Urinary bladder (tissue), 4 donors: ENCODE data around the gene HUS1B. TPM values are rescaled to one million over a fixed set of nuclear protein-coding genes. Genes with fewer than 3 reads are reported as not detected.
A peak's percentile ranks its signal among the peaks of the same experiment; 100 is the strongest.
"Not testable (repeated sequence)": the region's sequence is repeated elsewhere in the genome, so short reads cannot be mapped to it uniquely, and the experiment has no call there.

ENCODE experiments used
- DNase-seq: peaks from one replicate; pipeline ENCODE4 v3.0.0-alpha.2; 2015; ENCODE audit errors: extremely low spot score
- H3K27ac ChIP-seq: one replicate; pipeline ENCODE4 v1.5.1; 2013; ENCODE audit warnings: low read depth, mild to moderate bottlenecking, moderate library complexity
- H3K36me3 ChIP-seq: one replicate; pipeline ENCODE4 v1.6.1; 2013; ENCODE audit warnings: mild to moderate bottlenecking, moderate library complexity; ENCODE audit not compliant: insufficient read depth
- H3K4me1 ChIP-seq: one replicate; pipeline ENCODE4 v1.6.1; 2013; ENCODE audit warnings: mild to moderate bottlenecking, moderate library complexity; ENCODE audit not compliant: insufficient read depth
- H3K4me3 ChIP-seq: one replicate; pipeline ENCODE4 v1.5.1; 2013; ENCODE audit warnings: low read depth, low read length
- WGBS: extraction: QIAGEN DNeasy Blood & Tissue Kit; methylation state at CpG from one replicate; pipeline ENCODE4 v1.1.7; 2013; 5-methylcytosine and 5-hydroxymethylcytosine counted together
- polyA plus RNA-seq: library from polyadenylated mRNA; stranded (reverse); fragments of 200-250 nt; gene quantifications from one replicate; pipeline ENCODE4 v1.2.3, GENCODE V29; 2013
- total RNA-seq: library from RNA; depleted of rRNA; stranded (reverse); fragments of >200 nt; gene quantifications from one replicate; pipeline ENCODE4 v1.2.3, GENCODE V29; 2014
- donor health status: healthy with polysubstance abuse.
- donor health status: healthy.

Gene HUS1B
- 2.2 TPM for total RNA-seq
- 0.34 TPM for polyA plus RNA-seq

DNA sequence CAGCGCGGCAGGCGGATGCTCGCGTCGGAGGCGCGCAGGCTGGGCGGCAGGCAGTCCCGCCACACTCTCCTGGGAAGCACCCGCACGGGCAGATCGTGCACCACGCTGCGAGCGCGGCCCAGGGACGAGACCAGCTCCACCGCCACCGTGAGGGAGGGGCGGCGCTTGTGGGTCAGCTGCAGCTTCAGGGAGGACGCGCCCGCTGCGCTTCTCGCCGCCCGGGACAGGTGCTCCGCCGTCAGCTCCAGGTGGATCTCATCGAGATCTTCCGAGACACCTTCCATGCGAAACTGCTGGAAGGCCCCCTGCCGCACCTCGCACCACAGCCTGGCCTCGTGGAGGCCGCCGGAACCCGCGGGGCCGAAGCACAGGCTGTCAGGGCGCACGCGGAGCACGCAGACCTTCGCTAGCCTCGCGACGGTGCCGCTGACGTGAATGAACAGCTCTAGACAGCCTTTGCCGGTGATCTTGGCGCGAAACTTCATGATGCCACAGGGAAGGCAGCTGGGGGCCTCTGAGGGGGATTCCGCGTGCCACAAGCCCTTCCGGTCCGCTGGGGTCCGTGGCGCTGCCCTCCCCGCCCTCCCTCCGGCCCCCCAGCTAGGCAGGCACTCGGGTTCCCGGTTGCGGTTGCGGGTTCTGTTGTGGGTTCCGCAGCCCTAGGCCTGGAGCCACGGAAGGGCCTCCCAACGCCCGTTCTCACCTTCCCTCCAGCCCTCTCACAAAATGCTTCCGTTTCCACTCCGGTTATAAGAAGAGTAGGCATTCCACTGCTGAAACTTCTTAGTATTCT, at the start of gene HUS1B:
Gene HUS1B (minus strand): TSS at position 641 of the 793 bp plus-strand sequence. CDS start 156 bp downstream, at position 485.
- DNase-seq: no peak
- peaks cover 3% of the 10 kb centered on the region for H3K36me3 ChIP-seq
- H3K4me1 ChIP-seq: no peaks in the 10 kb centered on the region
- H3K27ac ChIP-seq: no peak within 1 kb of the TSS
- 97% methylated on average over 73 of the region's 73 CpGs for WGBS
- H3K4me3 ChIP-seq: no peak within 1 kb of the TSS

- no peak overlapping the region for H3K4me3 ChIP-seq
- 87% methylated on average over 6 of the region's 6 CpGs for WGBS
- H3K27ac ChIP-seq: no peak overlapping the region
- DNase-seq: no peak
- no peaks in the 10 kb centered on the region for H3K4me1 ChIP-seq
- H3K36me3 ChIP-seq: no peaks in the 10 kb centered on the region
Observed at GRCh38 chr6:706146-706545, 49.2 kb upstream of the HUS1B start.

DNA sequence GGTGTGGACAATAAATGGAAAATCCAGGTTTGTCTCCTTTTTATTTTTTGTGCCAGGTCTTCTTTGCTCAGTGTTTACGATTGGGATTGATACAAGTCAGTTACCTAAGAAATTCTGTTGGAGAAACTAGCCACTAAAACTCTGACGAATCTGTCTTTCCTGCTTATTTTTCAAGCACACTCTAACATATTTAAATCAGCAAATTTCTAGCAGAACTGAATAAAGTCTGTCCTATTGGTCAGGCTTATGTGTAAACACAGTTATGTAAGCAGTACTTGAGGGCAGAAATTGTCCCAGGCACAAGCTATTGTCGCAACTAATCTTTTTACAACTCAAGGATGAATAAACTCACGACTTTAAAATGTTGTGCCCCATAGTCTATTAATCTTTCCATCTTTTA, 48.1 kb upstream of the HUS1B start:
- H3K4me1 ChIP-seq: no peaks in the 10 kb centered on the region
- DNase-seq: no peak
- H3K36me3 ChIP-seq: no peaks in the 10 kb centered on the region
- 50% methylated on average over 4 of the region's 4 CpGs for WGBS
- no peak overlapping the region for H3K4me3 ChIP-seq
- no peak overlapping the region for H3K27ac ChIP-seq

DNA sequence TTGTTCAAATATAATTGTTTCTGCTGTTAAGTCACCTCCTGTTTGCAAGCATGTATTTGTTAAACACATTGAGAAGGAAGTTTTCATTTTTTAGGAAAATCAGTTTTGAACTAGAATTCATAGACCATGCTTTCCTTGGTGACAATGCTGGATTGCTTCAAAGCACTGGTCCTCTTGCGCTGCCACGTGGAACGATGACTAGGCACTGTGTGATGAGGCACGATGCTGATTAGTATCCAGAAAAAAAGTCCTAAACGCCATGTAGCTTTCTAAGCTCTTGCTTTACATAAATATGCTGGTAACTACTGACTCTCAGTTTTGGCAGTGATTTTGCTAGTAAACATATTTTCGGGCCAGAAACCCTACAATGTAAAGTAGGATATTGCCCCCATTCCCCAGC, 47.1 kb upstream of the HUS1B start:
- H3K36me3 ChIP-seq: no peaks in the 10 kb centered on the region
- H3K4me1 ChIP-seq: no peaks in the 10 kb centered on the region
- no peak for DNase-seq
- H3K4me3 ChIP-seq: no peak overlapping the region
- 67% methylated on average over 6 of the region's 6 CpGs for WGBS
- H3K27ac ChIP-seq: no peak overlapping the region

DNA sequence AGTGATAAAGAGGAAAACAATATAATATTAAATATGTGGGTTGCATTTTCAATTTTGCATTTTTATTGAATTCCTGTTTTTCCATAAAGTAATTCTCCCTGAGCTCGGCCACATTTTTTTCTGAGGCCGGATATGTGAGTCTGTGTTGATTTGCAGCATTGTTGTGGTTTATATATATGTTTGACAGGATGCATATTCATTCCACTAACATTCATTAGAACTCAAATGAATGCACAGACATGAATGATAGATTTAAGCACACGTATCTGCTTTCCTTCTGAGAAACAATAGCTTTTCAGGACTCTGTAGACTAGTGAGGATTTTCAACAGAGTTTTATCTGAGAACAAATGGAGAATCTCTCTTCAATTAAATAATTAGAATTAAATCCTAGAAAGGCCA, 46.7 kb upstream of the HUS1B start:
- no peak overlapping the region for H3K4me3 ChIP-seq
- no peak for DNase-seq
- WGBS: 80% methylated on average over 3 of the region's 3 CpGs
- H3K36me3 ChIP-seq: no peaks in the 10 kb centered on the region
- no peak overlapping the region for H3K27ac ChIP-seq
- H3K4me1 ChIP-seq: no peaks in the 10 kb centered on the region

GRCh38 chr6:701700-702479, 45.0 kb upstream of the HUS1B start:
- no peaks in the 10 kb centered on the region for H3K36me3 ChIP-seq
- no peaks in the 10 kb centered on the region for H3K4me1 ChIP-seq
- DNase-seq: no peak
- no peak overlapping the region for H3K4me3 ChIP-seq
- WGBS: 59% methylated on average over 11 of the region's 11 CpGs
- no peak overlapping the region for H3K27ac ChIP-seq

GRCh38 chr6:701215-701614, 44.3 kb upstream of the HUS1B start:
- no peak overlapping the region for H3K4me3 ChIP-seq
- no peaks in the 10 kb centered on the region for H3K4me1 ChIP-seq
- no peaks in the 10 kb centered on the region for H3K36me3 ChIP-seq
- no peak for DNase-seq
- WGBS: 57% methylated on average over 4 of the region's 4 CpGs
- no peak overlapping the region for H3K27ac ChIP-seq

DNA sequence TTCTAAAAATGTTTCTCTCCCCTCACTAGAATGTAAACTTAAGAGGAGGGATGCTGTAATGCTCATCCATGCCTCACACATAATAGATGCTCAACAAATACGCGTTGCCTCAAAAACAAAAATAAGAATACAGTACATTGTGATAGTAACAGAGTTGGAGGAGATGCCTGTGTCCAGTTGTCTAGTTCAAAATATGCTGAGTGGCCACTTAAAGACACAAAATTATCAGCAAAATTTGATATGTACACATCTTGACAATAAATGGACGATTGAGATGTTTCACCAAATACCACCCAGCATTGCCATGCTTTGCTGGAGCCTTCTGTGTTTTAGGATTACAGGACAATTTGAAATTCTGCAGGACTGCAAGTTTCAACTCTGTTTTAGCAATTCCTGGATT, 43.6 kb upstream of the HUS1B start:
- H3K4me1 ChIP-seq: no peaks in the 10 kb centered on the region
- no peak for DNase-seq
- H3K27ac ChIP-seq: no peak overlapping the region
- no peaks in the 10 kb centered on the region for H3K36me3 ChIP-seq
- H3K4me3 ChIP-seq: no peak overlapping the region
- WGBS: 86% methylated on average over 3 of the region's 3 CpGs

- no peak for DNase-seq
- WGBS: 70% methylated on average over 6 of the region's 6 CpGs
- H3K4me3 ChIP-seq: no peak overlapping the region
- H3K36me3 ChIP-seq: no peaks in the 10 kb centered on the region
- no peaks in the 10 kb centered on the region for H3K4me1 ChIP-seq
- H3K27ac ChIP-seq: no peak overlapping the region
Observed at GRCh38 chr6:699319-699718, 42.4 kb upstream of the HUS1B start.

DNA sequence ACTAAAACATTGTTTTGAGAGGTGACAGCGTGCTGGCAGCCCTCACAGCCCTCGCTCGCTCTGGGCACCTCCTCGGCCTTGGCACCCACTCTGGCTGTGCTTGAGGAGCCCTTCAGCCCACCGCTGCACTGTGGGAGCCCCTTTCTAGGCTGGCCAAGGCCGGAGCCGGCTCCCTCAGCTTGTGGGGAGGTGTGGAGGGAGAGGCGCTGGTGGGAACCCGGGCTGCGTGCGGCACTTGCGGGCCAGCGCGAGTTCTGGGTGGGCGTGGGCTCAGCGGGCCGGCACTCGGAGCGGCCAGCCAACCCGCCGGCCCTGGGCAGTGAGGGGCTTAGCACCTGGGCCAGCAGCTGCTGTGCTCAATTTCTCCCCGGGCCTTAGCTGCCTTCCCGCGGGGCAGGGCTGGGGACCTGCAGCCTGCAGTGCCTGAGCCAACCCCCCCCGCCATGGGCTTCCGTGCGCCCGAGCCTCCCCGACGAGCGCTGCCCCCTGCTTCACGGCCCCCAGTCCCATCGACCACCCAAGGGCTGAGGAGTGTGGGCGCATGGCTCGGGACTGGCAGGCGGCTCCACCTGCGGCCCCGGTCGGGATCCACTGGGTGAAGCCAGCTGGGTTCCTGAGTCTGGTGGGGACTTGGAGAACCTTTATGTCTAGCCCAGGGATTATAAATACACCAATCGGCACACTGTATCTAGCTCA, 37.7 kb upstream of the HUS1B start:
- H3K36me3 ChIP-seq, DNase-seq, H3K27ac ChIP-seq, H3K4me1 ChIP-seq, H3K4me3 ChIP-seq: not testable (repeated sequence)
- WGBS: 96% methylated on average over 40 of the region's 40 CpGs

DNA sequence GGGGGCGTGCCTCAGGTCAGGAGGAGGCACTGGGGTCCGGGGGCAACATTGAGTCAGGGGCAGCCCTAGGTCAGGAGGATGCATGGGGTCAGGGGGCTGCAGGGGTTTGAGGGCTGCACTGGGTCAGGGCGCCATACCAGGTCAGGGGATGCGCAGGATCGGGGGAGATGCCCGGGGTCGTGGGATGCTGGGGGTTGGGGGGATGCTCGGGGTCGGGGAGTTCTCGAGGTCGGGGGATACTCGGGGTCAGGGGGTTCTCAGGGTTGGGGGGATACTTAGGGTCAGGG, 36.8 kb upstream of the HUS1B start:
- H3K36me3 ChIP-seq: no peaks in the 10 kb centered on the region
- peak overlapping the region; percentile 98 for H3K4me3 ChIP-seq
- WGBS: 91% methylated on average over 12 of the region's 12 CpGs
- no peak overlapping the region for H3K27ac ChIP-seq
- DNase-seq: no peak
- H3K4me1 ChIP-seq: no peaks in the 10 kb centered on the region

- Histone ChIP-seq H3K27ac (peak within 1 kb of the TSS; percentile 62), H3K36me3 (no peaks in the 10 kb centered on the region), H3K4me3 (peak within 1 kb of the TSS; percentile 98), H3K4me1 (no peaks in the 10 kb centered on the region)
- WGBS: 1% methylated on average over 63 of the region's 63 CpGs
- DNase-seq: no peak
Observed at GRCh38 chr6:692858-693722, 36.2 kb upstream of the HUS1B start, which contains the start of gene EXOC2. TSS of gene EXOC2 (minus strand) at chr6:693139. CDS start at chr6:637818, 55,321 bp downstream.

DNA sequence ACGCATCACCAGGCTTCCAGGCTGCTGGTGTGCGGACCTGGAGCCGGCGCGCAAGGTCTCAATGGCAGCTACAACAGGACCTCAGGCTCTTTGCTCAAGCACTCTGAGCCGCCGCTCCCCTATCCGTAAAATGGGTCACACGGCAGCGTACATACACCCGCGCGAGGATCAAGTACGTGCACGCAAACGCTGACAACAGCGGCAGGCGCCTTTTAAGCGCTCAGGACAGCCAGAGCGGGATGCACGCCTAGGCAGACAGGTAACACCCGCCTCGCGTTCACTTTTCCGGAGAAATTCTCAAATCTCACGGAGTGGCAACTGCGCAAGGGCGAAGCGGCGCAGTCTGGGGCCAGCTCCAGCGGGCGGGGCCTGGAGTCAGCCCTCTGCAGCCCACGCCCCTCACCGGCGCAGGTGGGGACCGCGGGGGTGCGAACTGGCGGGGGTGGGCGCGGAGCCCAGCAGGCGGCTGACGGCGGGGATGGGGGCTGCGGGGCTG, 35.5 kb upstream of the HUS1B start:
- Histone ChIP-seq H3K27ac (no peak overlapping the region), H3K4me1 (no peaks in the 10 kb centered on the region), H3K36me3 (no peaks in the 10 kb centered on the region), H3K4me3 (peak overlapping the region; percentile 98)
- under 1% methylated on average over 45 of the region's 45 CpGs for WGBS
- DNase-seq: no peak
